K562 (cell line): Measurements from ENCODE around the gene ACTR1B. TPM values are rescaled to one million over a fixed set of nuclear protein-coding genes. Genes with fewer than 3 reads are reported as not detected.

Source experiments
- ATAC-seq: fragments of 200-7000 bp; cut with Tn5 transposase; 3 replicates; pipeline ENCODE4 v1.9.1; 2020; ENCODE audit warnings: moderate library complexity
- BruUV-seq: library from RNA; stranded (reverse); fragments of 400-500 nt; replicated peaks from 2 replicates; lab custom pipeline; 2021; lab: Mats Ljungman, UMichigan
- CTCF ChIA-PET: fragments of 300-600 bp; formaldehyde crosslinking; extraction: SDS; loops from one replicate; lab custom pipeline; 2021; ENCODE audit warnings: low intra/inter-chr PET ratio; lab: Yijun Ruan, JAX
- POLR2A ChIA-PET: fragments of 300-600, 350-650 bp; sonication (Branson Sonifier 250); formaldehyde crosslinking; extraction: SDS; loops from one replicate; lab custom pipeline; 2021; ENCODE audit warnings: antibody characterized with exemption, inconsistent platforms; lab: Yijun Ruan, JAX
- DNase-seq, 4 experiments: peaks; one replicate each; pipeline versions ENCODE4 v3.0.0 to v3.0.0-alpha.2; 2011 to 2018; ENCODE audit warnings: low spot score in 3 of 4, mixed read lengths in 3 of 4; ENCODE audit errors: extremely low read depth in 1 of 4
- FAIRE-seq: peaks from 2 replicates; lab custom pipeline; 2011; peaks lifted over from hg19 to GRCh38; lab: Jason Lieb, UNC
- H2AFZ ChIP-seq: 2 replicates; pipeline ENCODE4 v1.6.0; 2011; ENCODE audit warnings: low read depth, low read length, control low read depth, inconsistent platforms
- H3K27ac ChIP-seq: fragments of 200-600 bp; 3 replicates; pipeline ENCODE4 v1.8.0; 2011; ENCODE audit warnings: low read depth, mild to moderate bottlenecking, control low read depth, inconsistent platforms, low read length, moderate library complexity, mixed read lengths; ENCODE audit errors: extremely low read depth
- H3K27me3 ChIP-seq, 2 experiments: fragments of 300-600 bp in 1 of 2; 2 replicates in 1 of 2; 3 replicates in 1 of 2; pipeline versions ENCODE4 v1.6.0 to v1.8.0; 2011; ENCODE audit warnings: inconsistent platforms in 2 of 2, low read length in 2 of 2, mild to moderate bottlenecking in 1 of 2, mixed read lengths in 1 of 2, moderate library complexity in 1 of 2; ENCODE audit not compliant: control insufficient read depth in 2 of 2, insufficient read depth in 2 of 2
- H3K36me3 ChIP-seq: fragments of 300-600 bp; 3 replicates; pipeline ENCODE4 v1.8.0; 2011; ENCODE audit warnings: mild to moderate bottlenecking, low read length, inconsistent platforms; ENCODE audit not compliant: control insufficient read depth, insufficient read depth
- H3K4me1 ChIP-seq, 2 experiments: fragments of 200-600 bp in 1 of 2; replicated peaks in 1 of 2; 2 replicates in 1 of 2; 3 replicates in 1 of 2; pipeline versions ENCODE4 v1.5.1 to v1.8.0; 2011; ENCODE audit warnings: inconsistent platforms in 2 of 2, low read length in 2 of 2, mild to moderate bottlenecking in 1 of 2, mixed read lengths in 1 of 2, moderate library complexity in 1 of 2; ENCODE audit not compliant: control insufficient read depth in 2 of 2, insufficient read depth in 2 of 2
- H3K4me2 ChIP-seq: 2 replicates; pipeline ENCODE4 v1.6.1; 2011; ENCODE audit warnings: low read length, control low read depth, inconsistent platforms, mixed read lengths; ENCODE audit not compliant: insufficient read depth
- H3K4me3 ChIP-seq: fragments of 200-600 bp; sonication (generic), shearing (Covaris generic); 2 replicates; pipeline ENCODE4 v1.5.1; 2016; ENCODE audit warnings: control low read depth, inconsistent platforms
- H3K79me2 ChIP-seq: fragments of 200-600 bp; 3 replicates; pipeline ENCODE4 v1.8.0; 2011; ENCODE audit warnings: low read length, inconsistent platforms; ENCODE audit not compliant: control insufficient read depth, insufficient read depth
- H3K9ac ChIP-seq, 2 experiments: 2 replicates each; pipeline versions ENCODE4 v1.6.0 to v1.6.1; 2011; ENCODE audit warnings: low read depth in 2 of 2, low read length in 2 of 2, control low read depth in 1 of 2, inconsistent platforms in 1 of 2, mild to moderate bottlenecking in 1 of 2, mixed read lengths in 1 of 2; ENCODE audit not compliant: insufficient read depth in 1 of 2
- H3K9me1 ChIP-seq: one replicate; pipeline ENCODE4 v1.6.0; 2011; ENCODE audit warnings: inconsistent platforms, mild to moderate bottlenecking, low read length, moderate library complexity; ENCODE audit not compliant: control insufficient read depth, insufficient read depth
- H3K9me3 ChIP-seq: replicated peaks from 2 replicates; pipeline ENCODE4 v1.5.1; 2011; ENCODE audit warnings: low read depth, low read length, inconsistent platforms; ENCODE audit not compliant: control insufficient read depth, insufficient read depth
- H4K20me1 ChIP-seq: replicated peaks from 2 replicates; pipeline ENCODE4 v1.6.1; 2011; ENCODE audit warnings: low read length, inconsistent platforms, mixed read lengths; ENCODE audit not compliant: control insufficient read depth, insufficient read depth
- WGBS: fragments of 100-300 bp; shearing (Covaris generic); methylation state at CpG from one replicate; pipeline ENCODE4 v1.1.6; 2016; ENCODE audit warnings: low coverage, mixed read lengths; ENCODE audit not compliant: insufficient coverage; ENCODE audit errors: missing lambda C conversion rate; 5-methylcytosine and 5-hydroxymethylcytosine counted together
- in situ Hi-C: fragments of 300-500 bp; cut with MboI; formaldehyde crosslinking; loops from 4 replicates; pipeline ENCODE4 v1.15.0; 2018; ENCODE audit warnings: inconsistent platforms, mixed read lengths
- intact Hi-C: fragments of 100-400 bp; cut with micrococcal nuclease; formaldehyde crosslinking; loops from 2 replicates; pipeline ENCODE4 v1.14.2; 2022
- polyA plus RNA-seq, 8 experiments: library from polyadenylated mRNA; depleted of rRNA in 4 of 8; stranded (reverse) in 5 of 8; unstranded in 3 of 8; fragments of >200 nt; fragmentation: Nextera tagmentation in 2 of 8; fragmentation: Illumina TruSeq in 1 of 8; extraction: Ambion mirVana in 2 of 8; extraction: Trizol in 1 of 8; gene quantifications; 2 replicates each; pipeline versions ENCODE4 v1.2.1 to v1.2.3, GENCODE V29; 2011 to 2014; ENCODE audit warnings: inconsistent platforms in 1 of 8, missing spikeins in 1 of 8
- total RNA-seq, 7 experiments: library from RNA; depleted of rRNA in 6 of 7; stranded (reverse); fragments of >200 nt in 6 of 7; fragmentation: Illumina TruSeq in 2 of 7; extraction: Trizol in 2 of 7; gene quantifications; 2 replicates each; pipeline versions ENCODE4 v1.2.1 to v1.2.3, GENCODE V29; 2011 to 2021; ENCODE audit warnings: low replicate concordance in 1 of 7
- TF ChIP-seq, protein P1 (sequence below), 2 experiments: IDR thresholded peaks; 2 replicates each; pipeline ENCODE4 v1.6.1; 2011; ENCODE audit warnings: borderline replicate concordance in 1 of 2, control low read depth in 1 of 2, low read depth in 1 of 2, low read length in 1 of 2, mild to moderate bottlenecking in 1 of 2, mixed read lengths in 1 of 2, moderate library complexity in 1 of 2; ENCODE audit not compliant: insufficient read depth in 1 of 2, insufficient read length in 1 of 2, poor library complexity in 1 of 2, severe bottlenecking in 1 of 2; ENCODE audit errors: extremely low read depth in 1 of 2

The ACTR1B gene
- total and polyA plus RNA-seq, 9 of the 15 experiments (the other 6 are each of a cell fraction or from before 2014, with no cell fraction given): 0.49 to 42.3 (median 22.5) TPM

DNA sequence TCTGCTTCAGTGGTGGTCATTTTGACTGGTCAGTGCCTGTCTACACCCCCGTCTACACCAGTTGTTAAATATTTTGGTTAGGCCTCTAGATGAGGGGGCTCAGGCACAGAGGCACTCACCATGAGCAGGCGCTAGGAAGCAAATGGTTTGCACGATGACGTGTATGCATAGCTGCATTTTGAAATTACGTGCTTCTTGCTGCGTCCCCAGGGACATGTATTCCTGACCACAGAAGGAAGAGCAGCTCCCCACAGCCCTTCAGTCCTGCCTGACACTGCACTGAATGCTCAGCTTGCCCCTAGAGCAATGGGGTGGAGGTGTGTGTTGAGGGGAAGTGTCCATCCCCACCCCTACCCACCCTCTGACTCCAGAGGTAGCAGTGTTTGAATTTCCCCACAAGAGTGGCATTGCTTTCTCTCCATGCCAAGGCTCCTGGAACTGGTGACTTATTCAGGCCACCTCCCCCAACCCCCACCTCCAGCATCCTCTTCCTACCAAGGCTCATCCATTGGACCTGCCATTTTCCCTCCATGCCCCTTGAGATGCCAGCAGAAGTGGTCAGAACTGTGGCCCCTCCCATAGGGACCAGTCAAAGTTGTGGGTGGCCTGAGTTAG is 38.1 kb upstream of the ACTR1B start:
- Histone ChIP-seq H3K36me3 (no peaks in the 10 kb centered on the region), H3K79me2 (no peaks in the 10 kb centered on the region), H3K4me2 (no peak overlapping the region), H3K4me3 (no peak overlapping the region), H2AFZ (0 out of 2 replicates have a peak overlapping the region, but pooled peaks have one; percentile 19), H3K27me3 (no peaks in the 10 kb centered on the region), H3K4me1 (peaks cover 0 to 2% of the 10 kb centered on the region in 2 experiments; a peak in 2 of 5 replicates), H4K20me1 (no peaks in the 10 kb centered on the region), H3K9ac (no peak overlapping the region), H3K9me1 (no peaks in the 10 kb centered on the region), H3K9me3 (no peaks in the 10 kb centered on the region), H3K27ac (no peak overlapping the region)
- in situ Hi-C loops: loop anchor here (5.0 kb wide), 1 partner anchor 105 kb away; no protein-coding TSS in a partner anchor
- WGBS: 23% methylated on average over 5 of the region's 6 CpGs
- ChIA-PET POLR2A (no interaction called here), CTCF (interaction anchor here (7.4 kb wide), 1 partner anchor 111 kb away, joined by 198 read pairs; the partner anchor contains the start of gene ANKRD36B)
- intact Hi-C loops: loop anchor here (10.0 kb wide), 1 partner anchor 683 kb away; no protein-coding TSS in a partner anchor
- FAIRE-seq: no peak
- ATAC-seq: no peak
- no peak for DNase-seq
- BruUV-seq: no TSS peak
- TF ChIP-seq, protein P1, sequence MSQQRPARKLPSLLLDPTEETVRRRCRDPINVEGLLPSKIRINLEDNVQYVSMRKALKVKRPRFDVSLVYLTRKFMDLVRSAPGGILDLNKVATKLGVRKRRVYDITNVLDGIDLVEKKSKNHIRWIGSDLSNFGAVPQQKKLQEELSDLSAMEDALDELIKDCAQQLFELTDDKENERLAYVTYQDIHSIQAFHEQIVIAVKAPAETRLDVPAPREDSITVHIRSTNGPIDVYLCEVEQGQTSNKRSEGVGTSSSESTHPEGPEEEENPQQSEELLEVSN (IDR thresholded peaks at IDR 0.05; ENCODE audit: borderline replicate concordance in 1 of 2, extremely low read depth in 1 of 2, insufficient read depth in 1 of 2, insufficient read length in 1 of 2, low read depth in 1 of 2, low read length in 1 of 2, poor library complexity in 1 of 2, severe bottlenecking in 1 of 2): no peak
